Measurements from ENCODE around the gene OXCT1. TPM values are rescaled to one million over a fixed set of nuclear protein-coding genes. Genes with fewer than 3 reads are reported as not detected.

The OXCT1 gene
- total and polyA plus RNA-seq, 9 of the 15 experiments (the other 6 are each of a cell fraction or from before 2014, with no cell fraction given), result 24.7 to 61.2 (median 41.9) TPM

GRCh38 chr5:41883243-41883642, 13.0 kb upstream of the OXCT1 start:
- FAIRE-seq (peak; percentile 85), ATAC-seq (peak; percentile 83), DNase-seq (ENCODE audit: extremely low read depth in 1 of 4, low spot score in 3 of 4) (peak in 2 of 4 experiments; percentile 33 to 87)
- peak overlapping the region; percentile 71 for H2AFZ ChIP-seq (ENCODE audit: low read depth, low read length)
- H3K79me2 ChIP-seq (ENCODE audit: control insufficient read depth, insufficient read depth, low read length), result no peaks in the 10 kb centered on the region
- intact Hi-C loops (cut with micrococcal nuclease), result loop anchor here (2.0 kb wide), 1 partner anchor 22 kb away; the partner anchor contains the start of gene RIMOC1
- H3K9me1 ChIP-seq (ENCODE audit: control insufficient read depth, insufficient read depth, low read length), result no peaks in the 10 kb centered on the region
- H4K20me1 ChIP-seq (replicated peaks; ENCODE audit: control insufficient read depth, insufficient read depth, low read length), result no peaks in the 10 kb centered on the region
- no peaks in the 10 kb centered on the region for H3K9me3 ChIP-seq (replicated peaks; ENCODE audit: control insufficient read depth, insufficient read depth, low read depth, low read length)
- H3K4me2 ChIP-seq (ENCODE audit: insufficient read depth, low read length), result peak overlapping the region; percentile 41
- no peaks in the 10 kb centered on the region for H3K36me3 ChIP-seq (ENCODE audit: control insufficient read depth, insufficient read depth, low read length)
- no peak overlapping the region for H3K9ac ChIP-seq (ENCODE audit: insufficient read depth in 1 of 2, low read depth in 2 of 2, low read length in 2 of 2)
- ChIA-PET POLR2A (interaction anchor here (0.7 to 5.0 kb wide), 6 partner anchors 9 to 21 kb away, joined by 3 to 25 read pairs (median 6); partner anchors contain the start of gene RIMOC1), CTCF (ENCODE audit: low intra/inter-chr PET ratio) (no interaction called here)
- H3K4me1 ChIP-seq (replicated peaks in 1 of 2; ENCODE audit: control insufficient read depth in 2 of 2, insufficient read depth in 2 of 2, low read length in 2 of 2), result peaks cover 4 to 20% of the 10 kb centered on the region in 2 experiments; a peak in 3 of 5 replicates
- H3K27ac ChIP-seq (ENCODE audit: extremely low read depth, low read depth, low read length), result peak overlapping the region; percentile 36; the same call in 2 of the 3 replicates
- 0% methylated on average over 3 of the region's 3 CpGs for whole genome bisulfite sequencing (ENCODE audit: insufficient coverage, low coverage, missing lambda C conversion rate)
- in situ Hi-C loops (cut with MboI), result no loop called here
- no peak overlapping the region for H3K4me3 ChIP-seq
- BruUV-seq (replicated peaks), result no TSS peak
- H3K27me3 ChIP-seq (ENCODE audit: control insufficient read depth in 2 of 2, insufficient read depth in 2 of 2, low read length in 2 of 2), result no peaks in the 10 kb centered on the region
- TF ChIP-seq E2F1 (CRISPR knock-in tag; IDR thresholded peaks at IDR 0.05) (no peak), REST (IDR thresholded peaks at IDR 0.05; ENCODE audit: borderline replicate concordance) (no peak), REST (CRISPR knock-in tag; IDR thresholded peaks at IDR 0.05; ENCODE audit: low read depth) (0 out of 2 replicates have a peak, but pooled peaks have one; percentile 26), CHAMP1 (IDR thresholded peaks at IDR 0.05) (peak; percentile 74; the same call in 1 of the 2 replicates), ASH1L (IDR thresholded peaks at IDR 0.05; ENCODE audit: borderline replicate concordance, low read depth, partially characterized antibody) (no peak), FOXO4 (CRISPR knock-in tag; IDR thresholded peaks at IDR 0.05) (no peak)

All from K562 (cell line).